HG03196 (cell line): ENCODE measurements around the gene CHD9NB.
A peak's percentile ranks its signal among the peaks of the same experiment; 100 is the strongest.
"Not testable (repeated sequence)": the region's sequence is repeated elsewhere in the genome, so short reads cannot be mapped to it uniquely, and the experiment has no call there.

Source experiments
- ATAC-seq: cut with Tn5 transposase; IDR thresholded peaks from one replicate; pipeline ENCODE4 v1.9.1; 2021; ENCODE audit not compliant: unreplicated experiment

The CHD9NB gene

DNA sequence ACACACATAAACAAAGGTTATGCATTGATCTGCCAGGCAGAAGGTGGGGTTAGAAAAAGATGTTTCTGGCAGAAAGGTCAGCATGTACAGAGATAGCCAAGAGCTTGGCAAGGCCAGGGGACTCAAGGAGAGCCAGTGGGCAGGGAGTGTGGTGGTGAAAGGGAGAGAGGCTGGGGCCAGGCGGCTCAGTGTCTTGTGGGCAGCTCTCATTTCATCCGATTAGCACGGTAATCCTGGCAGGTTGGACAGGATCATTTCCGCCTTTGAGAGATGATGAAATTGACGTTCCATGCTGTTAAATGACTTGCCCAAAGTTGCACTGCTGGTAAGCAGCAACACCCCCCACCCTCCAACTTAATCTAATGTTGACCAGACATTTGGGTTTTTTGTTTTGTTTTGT, 5.7 kb upstream of the CHD9NB start:
- ATAC-seq = no peak

DNA sequence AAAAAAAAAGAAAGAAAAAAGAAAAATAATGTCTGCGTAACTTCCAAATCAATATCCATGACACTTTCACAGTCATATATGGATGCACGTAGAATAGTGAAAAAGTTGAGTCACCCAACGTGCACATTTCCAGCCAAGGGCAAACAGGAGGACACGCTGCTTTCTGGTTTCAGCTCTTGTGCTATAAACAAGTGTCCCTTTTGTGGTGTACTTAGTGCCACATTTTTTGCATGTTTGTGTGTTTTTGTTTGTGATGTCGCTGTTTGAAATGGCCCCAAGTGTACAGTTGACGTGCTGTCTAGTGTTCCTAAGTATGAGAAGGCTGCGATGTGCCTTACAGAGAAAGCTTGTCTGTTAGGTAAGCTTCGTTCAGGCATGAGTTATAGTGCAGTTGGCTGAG, 5.0 kb upstream of the CHD9NB start:
- ATAC-seq = no peak

DNA sequence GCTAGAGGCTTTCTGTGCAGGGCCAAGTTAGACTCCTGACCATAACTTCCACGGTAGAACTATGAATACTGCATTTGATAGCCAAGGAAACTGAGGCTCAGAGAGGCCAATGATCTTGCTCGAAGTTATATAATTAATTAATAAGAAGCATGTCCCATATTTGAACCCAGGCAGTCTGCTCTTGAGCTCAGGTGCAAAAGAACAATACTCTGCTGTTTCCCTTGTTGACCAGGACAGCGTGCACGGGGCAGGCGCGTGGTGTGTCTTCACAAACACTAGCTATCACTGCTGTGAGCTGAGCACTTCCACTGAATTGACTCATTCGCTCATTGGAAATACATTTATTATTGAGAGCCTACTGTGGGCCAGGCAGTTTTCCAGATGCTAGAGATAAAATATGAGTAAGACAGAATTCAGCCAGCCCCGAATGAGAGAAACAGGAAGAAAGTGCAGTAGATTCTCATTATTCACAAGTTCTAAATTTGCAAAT, 3.7 kb upstream of the CHD9NB start:
- no peak for ATAC-seq

DNA sequence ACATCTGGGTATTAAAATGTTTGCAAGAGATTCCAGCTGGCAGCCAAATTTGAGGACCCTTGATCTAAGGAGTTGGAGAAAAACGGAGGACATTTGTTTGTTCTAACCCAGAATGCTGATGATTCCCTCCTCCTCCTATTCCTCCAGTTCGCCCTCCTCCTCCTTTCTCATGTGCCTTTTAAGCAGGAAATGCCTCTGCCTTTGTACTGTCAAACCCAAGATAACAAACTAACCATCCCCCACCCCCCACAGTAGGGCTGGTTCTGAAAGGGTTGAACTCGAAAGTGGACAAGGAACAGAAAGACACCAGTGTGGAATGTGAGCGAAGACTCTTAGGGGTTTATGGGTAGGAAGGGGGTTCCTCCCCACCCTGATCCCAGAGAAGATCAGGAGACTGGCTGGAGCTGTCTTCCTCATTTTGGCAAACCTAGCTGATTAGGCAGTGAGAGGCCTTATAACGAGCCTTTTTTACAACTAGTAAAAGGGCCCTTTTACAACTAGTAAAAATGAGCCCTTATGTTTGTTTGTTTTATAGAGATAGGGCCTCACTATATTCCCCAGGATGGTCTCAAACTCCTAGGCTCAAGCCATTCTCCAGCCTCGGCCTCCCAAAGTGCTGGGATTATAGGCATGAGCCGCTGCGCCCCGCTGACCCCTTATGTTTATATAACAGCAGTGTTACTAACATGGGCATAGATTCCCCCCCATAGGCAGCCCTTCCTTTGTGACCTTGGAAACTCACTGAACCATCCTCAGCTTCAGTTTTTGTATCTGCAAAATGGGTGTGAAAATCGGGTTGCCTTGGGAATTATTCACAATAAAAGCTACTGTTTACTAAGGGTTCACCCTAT, 3.1 kb upstream of the CHD9NB start:
- ATAC-seq = no peak

DNA sequence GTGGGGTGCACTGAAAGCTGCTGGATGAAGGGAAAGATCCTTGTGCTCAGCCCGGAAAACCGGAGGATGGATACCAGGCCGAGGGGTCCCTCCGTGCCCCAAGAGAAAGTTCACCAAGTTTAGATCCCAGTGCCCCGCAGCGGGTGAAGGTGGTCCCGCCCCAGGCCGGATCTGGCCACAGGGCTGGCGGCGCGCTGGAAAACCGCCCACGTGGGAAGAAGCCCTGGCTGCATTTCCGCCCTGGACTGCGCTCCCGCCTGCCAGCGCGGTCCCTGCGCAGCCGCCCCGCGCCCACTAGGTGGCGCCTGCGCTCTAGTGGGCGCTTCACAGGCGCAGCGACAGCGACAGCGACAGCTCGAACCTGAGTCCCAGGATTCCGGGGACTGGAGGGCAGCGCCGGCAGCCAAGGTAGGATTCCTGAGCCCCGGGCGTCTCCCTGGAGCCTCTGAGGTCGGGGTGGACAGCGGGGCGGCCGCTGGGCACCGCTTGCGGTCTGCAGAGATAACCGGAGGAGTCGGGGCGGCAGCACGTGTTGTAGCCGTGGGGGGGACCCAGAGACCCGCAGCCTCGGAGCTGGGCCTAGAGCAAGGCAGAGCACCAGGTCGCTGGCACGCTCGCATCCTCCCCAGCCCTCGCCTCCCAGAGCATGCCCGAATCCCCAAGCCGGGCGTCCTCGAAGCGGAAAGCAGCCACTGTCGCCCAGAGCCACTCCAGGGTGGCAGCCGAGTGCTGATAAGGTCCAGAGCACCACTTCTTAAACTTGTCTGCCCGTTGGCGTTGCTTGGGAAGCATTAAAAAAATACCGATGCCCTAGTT, 2.2 kb upstream of the CHD9NB start, which contains the start of gene CHD9:
CHD9 (plus strand) TSS at position 322 of the 816 bp plus-strand sequence. CDS start 101,099 bp downstream, outside the sequence.
- ATAC-seq = peak; percentile 76

DNA sequence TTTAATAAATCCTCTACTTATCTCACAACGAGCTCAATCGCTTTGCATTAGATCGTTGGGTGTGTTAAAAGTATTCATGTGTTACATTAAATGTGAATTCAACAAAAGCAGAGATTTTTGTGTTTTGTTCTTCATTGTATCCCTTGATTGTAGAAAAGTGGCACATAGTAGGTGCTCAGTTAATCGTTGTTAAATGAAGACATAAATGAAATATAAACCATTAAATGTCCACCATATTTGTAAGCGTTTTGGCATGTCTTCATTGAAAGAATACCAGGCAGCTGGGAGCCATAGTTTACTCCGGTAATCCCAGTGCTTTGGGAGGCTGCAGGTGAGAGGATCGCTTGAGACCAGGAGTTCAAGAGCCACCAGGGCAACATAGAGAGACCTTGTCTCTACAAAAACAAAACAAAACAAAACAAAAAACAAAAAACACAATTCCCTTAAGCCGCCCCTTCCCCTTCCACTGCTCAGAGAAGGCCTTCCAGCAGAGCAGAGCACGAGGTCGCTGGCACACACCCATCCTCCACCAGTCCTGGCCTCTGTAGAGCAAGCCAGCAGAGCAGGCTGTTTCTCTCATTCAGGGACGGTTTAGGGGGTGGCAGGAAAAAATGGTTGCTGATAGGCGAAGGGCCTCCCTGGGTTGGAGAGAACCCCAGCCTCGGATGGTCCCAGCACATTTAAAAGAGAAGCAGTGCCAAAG, 1.4 kb upstream of the CHD9NB start:
- peak; percentile 22 for ATAC-seq

DNA sequence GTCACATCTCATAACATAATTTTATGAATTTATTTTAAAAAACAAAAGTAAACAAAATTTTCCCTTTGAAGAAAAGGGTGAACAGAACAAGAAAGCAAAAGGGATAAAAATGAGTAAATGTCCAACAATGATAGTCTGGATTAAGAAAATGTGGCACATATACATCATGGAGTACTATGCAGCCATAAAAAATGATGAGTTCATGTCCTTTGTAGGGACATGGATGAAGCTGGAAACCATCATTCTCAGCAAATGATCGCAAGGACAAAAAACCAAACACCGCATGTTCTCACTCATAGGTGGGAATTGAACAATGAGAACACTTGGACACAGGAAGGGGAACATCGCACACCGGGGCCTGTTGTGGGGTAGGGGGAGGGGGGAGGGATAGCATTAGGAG, 1.4 kb downstream of the CHD9NB start:
- not testable (repeated sequence) for ATAC-seq

DNA sequence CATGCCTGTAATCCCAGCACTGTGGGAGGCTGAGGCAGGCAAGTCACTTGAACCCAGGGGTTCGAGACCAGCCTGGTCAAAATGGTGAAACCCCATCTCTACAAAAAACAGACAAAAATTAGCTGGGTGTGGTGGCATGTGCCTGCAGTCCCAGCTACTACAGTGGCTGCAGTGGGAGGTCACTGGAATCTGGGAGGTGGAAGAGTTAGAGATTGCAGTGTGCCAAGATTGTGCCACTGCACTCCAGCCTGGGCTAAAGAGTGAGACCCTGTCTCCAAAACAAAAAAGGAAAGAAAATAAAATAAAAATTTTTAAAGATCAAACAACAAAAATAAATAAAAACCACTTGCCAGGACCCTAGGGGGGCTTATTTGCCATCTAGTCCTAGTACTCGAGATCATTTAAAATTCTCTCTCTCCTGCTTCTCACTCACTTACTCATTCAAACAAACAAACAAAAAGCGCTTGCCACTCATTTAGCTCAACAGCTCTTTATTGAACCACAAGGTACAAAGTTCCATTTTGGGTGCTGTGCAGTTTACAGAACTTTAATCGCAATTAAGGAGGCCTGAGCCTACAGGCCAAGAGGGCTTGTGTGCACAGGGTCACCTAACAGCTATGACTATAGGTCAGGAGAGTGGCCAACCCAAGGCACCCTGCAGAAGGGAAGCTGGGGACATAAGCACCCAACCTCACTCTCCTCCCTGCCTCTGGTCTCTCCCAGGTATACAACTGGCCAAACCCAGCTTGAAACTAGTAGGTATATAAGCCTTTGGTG, 4.4 kb downstream of the CHD9NB start:
- ATAC-seq = no peak

DNA sequence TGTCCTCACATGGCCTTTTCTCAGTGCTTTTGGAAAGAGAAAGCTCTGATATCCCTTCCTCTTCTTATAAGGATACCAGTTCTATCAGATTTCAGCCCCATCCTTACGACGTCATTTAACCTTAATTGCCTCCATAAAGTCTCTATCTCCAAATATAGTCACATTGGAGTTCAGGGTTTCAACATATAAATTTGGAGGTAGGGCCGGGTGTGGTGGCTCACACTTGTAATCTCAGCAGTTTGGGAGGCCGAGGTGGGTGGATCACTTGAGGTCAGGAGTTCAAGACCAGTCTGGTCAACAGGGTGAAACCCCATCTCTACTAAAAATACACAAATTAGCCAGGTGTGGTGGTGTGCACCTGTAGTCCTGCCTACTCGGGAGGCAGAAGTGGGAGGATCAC, 5.2 kb downstream of the CHD9NB start:
- not testable (repeated sequence) for ATAC-seq

DNA sequence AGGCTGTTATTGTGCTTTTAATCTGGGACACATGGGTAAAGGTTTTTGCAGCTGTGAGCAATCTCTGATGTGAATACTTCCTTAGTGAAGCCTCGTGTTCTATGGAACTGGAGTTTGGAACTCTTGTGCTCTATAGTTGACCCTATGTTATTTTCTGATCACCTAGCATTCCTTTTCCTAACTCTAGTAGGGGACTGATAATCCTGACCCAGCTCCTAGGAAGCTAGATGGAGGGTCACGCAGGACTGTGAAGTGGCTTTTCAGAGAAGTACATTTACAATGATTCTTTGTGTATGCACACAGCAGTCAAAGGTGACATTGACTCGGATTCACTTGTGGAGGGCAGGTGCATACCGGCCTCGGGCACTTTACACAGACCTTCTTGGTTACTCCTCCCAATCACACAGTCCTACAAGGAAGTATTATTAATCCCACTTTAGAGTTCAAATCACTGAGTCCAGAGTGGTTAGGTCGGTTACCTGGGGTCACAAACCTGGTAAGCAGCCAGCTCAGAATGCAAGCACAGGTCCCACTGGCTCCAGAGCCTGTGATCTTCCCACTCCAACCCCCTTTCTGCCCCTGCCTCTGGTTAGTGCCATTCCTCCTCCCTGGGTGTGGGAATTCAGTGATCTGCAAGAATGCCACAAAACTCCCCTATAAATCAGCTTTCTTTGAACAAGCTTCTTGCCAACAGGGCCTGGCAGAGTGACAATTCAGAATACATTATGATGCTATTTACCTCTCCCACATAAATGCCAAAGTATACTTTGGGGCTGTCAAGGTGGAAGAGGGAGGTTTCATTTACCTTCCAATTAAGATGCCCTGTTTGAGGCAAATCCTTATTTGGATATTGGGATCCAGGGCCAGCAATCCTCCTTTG, 7.1 kb downstream of the CHD9NB start:
- no peak for ATAC-seq

DNA sequence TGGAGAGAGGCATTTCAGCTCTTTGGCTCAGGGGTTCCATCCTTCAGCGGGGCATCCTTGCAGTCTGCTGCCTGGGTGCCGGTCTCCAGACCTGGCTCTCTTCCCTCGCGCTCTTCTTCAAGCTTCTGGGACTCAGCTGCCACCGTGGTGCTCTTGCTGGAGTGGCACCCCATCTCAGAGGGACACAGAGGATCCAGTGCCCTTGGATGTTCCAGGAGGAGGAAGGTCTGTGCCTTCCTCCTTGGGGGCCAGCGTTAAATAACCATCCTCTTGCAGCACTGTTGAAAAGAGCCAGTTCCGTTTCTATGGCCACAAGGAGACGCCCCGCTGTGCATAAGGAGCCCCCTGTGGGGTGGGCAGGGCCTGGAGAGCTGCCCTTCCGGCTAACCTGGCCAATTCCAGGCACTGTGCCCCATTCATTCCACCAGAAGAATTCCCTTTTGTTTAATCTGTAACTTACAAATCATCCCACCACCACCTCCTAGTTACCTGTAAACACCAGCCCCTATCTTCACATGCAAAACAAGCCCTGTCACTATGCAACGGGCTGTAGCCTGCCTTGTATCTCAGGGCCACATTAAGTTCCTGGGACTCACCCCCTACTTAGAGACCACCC, 8.6 kb downstream of the CHD9NB start:
- no peak for ATAC-seq

DNA sequence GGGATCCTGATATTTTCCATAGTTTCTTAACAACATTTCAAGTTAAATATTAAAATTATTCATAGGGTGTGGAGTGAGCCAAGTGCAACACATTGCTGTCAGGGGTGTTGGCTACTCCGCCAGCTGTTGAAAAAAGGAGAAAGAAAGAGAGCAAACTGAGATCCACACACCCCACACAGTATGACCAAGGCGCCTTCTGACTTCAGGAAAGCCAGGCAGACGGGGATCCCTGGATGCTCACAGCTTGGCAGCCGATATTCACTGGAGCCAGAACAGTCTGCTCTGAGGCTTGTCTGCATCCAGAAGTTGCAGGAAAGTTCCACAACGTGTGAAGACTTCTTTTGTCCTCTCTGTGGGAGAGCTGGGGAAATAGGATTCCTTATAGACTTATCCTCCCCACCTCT, 9.3 kb downstream of the CHD9NB start:
- no peak for ATAC-seq

DNA sequence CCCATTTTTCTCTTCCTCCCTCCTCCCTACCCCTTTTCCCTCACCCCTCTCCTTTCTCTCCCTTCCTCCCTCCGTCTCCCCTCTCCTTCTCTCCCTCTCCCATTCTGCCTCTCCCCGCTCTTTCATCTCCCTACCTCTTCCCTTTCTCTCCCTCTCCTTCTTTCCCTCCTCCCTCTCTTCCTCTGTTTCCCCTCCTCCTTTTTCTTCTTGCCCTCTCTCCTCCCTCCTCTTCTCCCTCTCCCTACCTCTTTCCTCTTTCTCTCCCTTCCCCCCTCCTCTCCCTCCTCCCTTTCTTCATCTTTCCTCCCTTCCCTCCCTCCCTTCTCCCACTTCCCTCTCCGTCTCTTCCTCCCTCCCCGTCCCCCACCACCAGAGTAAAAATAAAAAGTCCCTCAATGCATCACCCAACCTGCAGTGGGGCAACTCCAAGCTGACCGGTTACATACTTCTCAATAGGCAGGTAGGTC, 10.4 kb downstream of the CHD9NB start:
- ATAC-seq = no peak

DNA sequence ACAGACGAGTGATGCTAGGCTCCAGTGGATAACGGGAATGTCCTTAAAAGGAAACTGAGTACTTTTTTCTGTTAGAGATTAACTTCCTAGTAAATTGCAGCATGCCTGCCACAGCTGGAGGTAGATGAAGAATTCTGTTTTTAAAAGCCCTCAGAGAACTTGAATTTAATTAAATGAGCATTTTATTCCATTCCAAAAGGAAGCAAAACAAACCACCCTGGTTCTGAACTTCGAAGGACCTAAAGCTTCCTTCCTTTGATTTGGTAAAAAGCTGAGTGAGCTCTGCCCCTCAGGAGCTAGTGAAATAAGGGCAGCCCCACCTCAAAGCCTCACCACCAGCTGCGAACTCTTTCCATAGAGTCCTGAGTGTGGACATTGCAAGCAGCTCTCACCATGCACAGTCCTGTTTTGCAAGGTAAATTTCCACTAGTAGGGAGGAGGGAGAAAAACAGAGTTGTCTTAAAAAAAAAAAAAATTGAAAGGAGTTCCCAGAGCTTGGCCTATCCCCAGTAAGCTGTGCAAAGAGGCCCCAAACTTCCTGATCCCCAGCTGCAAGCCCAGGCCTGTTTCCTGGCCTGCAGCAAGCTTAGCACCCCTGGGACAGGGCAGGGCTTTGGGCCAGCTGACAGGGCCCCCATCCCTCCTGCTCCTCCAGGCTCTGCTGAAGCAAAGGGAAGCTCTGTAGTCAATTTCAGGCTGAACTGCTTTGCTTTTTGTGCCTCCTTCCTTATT, 11.2 kb downstream of the CHD9NB start:
- ATAC-seq = no peak

DNA sequence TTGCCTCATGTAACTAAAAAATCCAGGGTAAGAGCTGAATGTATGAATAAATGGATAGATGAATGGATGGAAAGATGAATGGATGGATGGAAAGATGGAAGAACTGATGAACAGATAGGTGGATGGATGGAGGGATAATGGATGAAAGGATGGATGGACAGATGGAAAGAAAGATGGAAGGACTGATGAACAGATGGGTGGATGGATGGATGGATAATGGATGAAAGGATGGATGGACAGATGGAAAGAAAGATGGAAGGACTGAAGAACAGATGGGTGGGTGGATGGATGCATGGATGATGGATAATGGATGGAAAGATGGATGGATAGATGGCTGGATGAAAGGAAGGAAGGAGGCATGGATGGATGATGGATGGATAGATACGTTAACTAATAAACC, 11.9 kb downstream of the CHD9NB start:
- ATAC-seq = no peak

DNA sequence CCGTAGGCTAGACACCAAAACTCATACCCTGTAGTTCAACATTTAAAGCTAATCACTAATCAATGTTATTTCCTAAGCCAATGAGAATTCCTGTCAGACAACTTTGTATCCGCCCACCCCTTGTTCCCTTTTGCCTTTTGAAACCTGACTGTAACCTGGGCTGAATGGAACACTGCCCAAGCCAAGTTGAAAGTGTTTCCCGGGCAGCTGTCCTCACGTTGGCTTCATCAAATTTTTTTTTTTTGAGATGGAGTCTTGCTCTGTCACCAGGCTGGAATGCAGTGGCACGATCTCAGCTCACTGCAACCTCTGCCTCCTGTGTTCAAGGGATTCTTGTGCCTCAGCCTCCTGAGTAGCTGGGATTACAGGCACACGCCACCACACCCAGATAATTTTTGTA, 16.0 kb downstream of the CHD9NB start:
- not testable (repeated sequence) for ATAC-seq

DNA sequence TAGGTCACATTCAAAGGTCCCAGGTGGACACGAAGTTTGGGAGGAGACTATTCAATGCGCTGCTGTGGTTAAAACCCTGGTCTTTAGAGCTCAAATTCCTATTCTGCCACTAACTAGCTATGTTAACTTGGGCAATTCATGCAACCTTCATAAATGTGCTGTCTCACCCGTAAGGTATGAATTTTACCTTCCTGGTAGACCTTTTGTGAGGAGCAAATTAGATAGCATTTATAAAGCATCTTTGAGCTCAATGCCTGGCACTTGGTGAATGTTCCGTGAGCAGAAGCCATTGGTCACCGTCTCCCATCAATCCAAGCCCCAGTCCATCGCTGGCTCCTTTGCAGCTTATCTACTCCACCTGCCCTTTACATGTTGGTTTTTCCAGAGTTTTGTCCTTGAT, 16.6 kb downstream of the CHD9NB start:
- no peak for ATAC-seq

DNA sequence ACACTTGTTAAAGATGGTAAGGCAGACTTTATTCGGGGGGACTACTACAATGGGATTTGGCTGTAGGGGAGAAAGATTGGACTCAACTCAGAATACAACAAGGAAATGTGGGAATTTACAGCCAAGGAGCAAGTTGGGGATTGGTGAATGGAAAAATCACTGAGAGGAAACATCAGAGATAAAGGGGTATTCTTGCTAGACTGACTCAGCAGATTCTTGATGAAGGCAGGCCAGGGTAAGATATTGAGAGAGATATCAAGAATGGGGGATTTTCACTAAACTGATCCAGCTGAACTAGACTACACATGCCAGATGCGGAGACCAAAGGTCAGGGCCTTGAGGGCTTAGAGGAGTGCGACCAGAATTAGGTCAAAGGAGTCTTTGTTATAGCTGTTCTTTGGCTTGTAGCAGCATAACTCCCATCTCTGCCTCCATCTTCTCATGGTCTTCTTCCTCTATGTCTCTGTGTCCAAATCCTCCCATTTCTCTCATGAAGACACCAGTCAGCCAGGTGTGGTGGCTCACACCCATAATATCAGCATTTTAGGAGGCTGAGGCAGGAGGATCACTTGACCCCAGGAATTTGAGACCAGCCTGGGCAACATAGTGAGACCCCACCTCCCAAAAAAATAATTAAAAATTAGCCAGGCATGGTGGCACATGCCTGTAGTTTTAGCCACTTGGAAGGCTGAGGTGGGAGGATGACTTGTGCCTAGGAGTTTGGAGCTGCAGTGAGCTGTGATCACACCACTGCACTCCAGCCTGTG, 17.3 kb downstream of the CHD9NB start:
- ATAC-seq = no peak
